ENCODE results near the gene ZNF292.

- TF ChIP-seq POLR2A (IDR thresholded peaks at IDR 0.05; ENCODE audit: extremely low read depth, insufficient read length) (no peak), CTCF (IDR thresholded peaks at IDR 0.05; ENCODE audit: low read depth, low read length) (peak; percentile 65)
Measured at GRCh38 chr6:87139236-87139635, 16.1 kb upstream of the ZNF292 start.

All from NB4 (cell line).